Measurements from ENCODE around the gene SRRT.

SRRT gene

GRCh38 chr7:100880645-100881044 lies 5.7 kb downstream of the SRRT start:
- DNase-seq (ENCODE audit: low spot score) = no peak

GRCh38 chr7:100881136-100881535 lies 6.2 kb downstream of the SRRT start:
- no peak for DNase-seq (ENCODE audit: low spot score)

DNA sequence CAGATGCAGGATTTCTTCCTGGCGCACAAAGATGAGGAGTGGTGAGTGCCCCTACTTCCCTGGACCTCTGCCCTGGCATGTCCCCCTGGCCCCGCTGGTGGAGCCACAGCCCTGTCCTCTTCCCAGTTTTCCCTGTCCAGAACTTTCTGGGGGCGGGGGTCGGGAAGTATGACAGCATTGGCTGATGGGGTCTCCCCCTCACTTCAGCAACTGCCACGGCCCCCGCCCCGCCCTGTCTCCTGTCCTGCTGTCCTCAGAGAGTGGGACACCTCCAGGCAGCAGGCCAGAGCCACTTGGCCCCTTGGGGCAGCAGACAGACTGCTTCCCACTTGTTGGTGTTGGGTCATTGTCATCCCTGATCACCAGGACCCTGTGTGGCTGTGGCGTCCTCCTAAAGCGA lies 7.3 kb downstream of the SRRT start:
- no peak for DNase-seq (ENCODE audit: low spot score)

GRCh38 chr7:100882785-100883526 lies 8.1 kb downstream of the SRRT start:
- no peak for DNase-seq (ENCODE audit: low spot score)

GRCh38 chr7:100884736-100885439 lies 10.0 kb downstream of the SRRT start:
- no peak for DNase-seq (ENCODE audit: low spot score)

DNA sequence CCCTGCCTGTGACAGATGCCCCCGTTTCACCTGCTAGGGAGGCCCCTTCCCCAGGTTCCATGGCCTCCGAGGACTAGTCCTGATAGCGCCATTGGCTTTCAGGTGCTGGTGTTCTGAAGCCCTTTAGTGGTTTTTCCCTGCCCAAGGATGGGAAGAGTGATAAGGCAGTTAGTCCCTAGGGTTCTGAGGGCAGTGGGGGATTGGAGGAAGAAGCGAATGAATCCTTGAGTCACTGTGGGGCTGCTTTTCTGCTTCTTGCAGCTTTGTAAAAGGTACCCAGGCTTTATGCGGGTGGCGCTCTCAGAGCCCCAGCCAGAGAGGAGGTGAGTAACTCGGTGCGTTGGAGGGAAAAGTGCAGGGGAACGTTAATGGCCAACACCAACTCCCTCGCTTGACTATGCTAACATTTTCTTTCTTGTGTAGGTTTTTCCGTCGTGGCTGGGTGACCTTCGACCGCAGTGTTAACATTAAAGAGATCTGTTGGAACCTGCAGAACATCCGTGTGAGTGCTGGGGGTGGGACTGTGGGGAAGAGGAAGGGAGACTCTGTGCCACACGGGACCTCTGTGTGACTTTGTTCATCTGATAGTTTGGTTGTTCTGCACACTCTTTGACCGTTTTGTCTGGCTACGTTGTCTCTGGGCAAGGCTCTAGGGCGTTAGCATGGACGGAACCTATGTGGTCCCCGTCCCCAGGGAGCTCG lies 10.7 kb downstream of the SRRT start:
- no peak for DNase-seq (ENCODE audit: low spot score)

DNA sequence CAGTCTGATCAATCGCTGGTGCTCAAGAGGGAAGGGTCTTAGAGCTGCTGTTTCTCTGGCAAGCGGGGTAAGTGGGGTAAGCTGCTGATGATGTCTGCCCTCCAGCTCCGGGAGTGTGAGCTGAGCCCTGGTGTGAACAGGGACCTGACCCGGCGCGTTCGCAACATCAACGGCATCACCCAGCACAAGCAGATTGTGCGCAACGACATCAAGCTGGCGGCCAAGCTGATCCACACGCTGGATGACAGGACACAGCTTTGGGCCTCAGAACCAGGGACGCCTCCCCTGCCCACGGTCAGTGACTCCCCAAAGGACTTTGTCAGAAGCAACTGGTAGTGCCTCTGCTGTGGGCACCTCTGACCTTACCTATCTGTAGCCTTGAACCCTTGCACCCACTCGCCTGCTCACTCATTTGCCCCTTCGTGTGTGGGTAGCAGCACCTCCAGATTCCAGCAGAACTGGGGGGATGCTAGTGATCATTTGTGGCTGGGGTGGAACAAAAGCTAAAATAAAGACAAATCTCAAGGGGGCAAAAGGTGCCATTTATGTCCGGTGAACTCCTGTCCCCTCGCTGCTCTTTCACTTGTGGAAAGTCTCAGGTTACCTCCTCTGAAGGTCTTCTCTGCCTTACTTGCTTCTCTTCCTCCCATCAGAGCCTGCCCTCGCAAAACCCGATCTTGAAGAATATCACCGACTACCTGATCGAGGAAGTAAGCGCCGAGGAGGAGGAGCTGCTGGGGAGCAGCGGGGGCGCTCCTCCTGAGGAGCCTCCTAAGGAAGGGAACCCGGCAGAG lies 11.4 kb downstream of the SRRT start:
- peak; percentile 16 for DNase-seq (ENCODE audit: low spot score)

DNA sequence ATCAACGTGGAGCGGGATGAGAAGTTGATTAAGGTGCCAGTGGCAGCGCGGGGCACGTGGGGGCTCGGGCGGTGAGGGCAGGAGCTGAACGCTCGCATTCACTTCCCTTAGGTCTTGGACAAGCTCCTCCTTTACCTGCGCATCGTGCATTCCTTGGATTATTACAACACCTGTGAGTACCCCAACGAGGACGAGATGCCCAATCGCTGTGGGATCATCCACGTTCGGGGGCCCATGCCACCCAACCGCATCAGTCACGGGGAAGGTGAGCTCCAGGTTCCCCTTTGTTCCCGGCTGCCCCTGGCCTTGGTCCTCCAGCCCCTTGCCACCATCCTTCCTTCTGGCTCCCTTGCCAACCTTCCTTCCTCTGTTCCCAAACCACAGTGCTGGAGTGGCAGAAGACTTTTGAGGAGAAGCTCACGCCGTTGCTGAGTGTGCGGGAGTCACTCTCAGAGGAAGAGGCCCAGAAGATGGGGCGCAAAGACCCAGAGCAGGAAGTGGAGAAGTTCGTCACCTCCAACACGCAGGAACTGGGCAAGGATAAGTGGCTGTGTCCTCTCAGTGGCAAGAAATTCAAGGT lies 12.1 kb downstream of the SRRT start:
- DNase-seq (ENCODE audit: low spot score) = no peak

DNA sequence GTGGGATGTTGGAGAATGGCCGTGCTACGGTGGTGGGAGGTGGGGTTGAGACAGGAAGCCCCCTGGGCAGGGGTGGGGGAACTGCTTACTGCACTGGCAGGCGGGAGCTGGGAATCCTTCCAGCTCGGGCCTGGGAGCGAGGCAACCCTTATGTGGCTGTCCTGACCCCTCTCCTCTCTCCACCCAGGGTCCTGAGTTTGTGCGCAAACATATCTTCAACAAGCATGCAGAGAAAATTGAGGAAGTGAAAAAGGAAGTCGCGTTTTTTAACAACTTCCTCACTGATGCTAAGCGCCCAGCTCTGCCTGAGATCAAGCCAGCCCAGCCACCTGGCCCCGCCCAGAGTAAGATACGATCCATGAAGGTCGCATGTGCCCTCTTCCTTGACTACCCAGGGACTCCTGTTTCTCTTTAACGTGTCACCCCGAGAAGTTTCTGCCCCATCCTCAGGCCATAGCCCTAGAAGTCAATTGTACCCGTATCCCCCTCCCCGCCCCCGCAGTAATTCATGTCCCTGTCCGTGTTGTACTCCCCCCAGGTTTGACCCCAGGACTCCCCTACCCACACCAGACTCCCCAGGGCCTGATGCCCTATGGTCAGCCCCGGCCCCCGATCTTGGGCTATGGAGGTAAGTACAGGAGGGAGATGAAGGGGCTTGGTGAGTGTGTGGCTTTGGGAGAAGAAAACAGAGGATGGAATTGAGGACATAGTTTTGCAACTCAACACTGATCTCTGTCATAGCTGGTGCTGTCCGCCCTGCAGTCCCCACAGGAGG lies 12.8 kb downstream of the SRRT start:
- DNase-seq (ENCODE audit: low spot score) = no peak

GRCh38 chr7:100888291-100888987 lies 13.5 kb downstream of the SRRT start:
- peak; percentile 43 for DNase-seq (ENCODE audit: low spot score)

- DNase-seq (ENCODE audit: low spot score) = no peak
Observed at GRCh38 chr7:100888988-100889750, 14.3 kb downstream of the SRRT start, which contains the start of gene UFSP1. UFSP1 (minus strand) TSS chr7:100889715; CDS start chr7:100889271, 444 bp downstream.

DNA sequence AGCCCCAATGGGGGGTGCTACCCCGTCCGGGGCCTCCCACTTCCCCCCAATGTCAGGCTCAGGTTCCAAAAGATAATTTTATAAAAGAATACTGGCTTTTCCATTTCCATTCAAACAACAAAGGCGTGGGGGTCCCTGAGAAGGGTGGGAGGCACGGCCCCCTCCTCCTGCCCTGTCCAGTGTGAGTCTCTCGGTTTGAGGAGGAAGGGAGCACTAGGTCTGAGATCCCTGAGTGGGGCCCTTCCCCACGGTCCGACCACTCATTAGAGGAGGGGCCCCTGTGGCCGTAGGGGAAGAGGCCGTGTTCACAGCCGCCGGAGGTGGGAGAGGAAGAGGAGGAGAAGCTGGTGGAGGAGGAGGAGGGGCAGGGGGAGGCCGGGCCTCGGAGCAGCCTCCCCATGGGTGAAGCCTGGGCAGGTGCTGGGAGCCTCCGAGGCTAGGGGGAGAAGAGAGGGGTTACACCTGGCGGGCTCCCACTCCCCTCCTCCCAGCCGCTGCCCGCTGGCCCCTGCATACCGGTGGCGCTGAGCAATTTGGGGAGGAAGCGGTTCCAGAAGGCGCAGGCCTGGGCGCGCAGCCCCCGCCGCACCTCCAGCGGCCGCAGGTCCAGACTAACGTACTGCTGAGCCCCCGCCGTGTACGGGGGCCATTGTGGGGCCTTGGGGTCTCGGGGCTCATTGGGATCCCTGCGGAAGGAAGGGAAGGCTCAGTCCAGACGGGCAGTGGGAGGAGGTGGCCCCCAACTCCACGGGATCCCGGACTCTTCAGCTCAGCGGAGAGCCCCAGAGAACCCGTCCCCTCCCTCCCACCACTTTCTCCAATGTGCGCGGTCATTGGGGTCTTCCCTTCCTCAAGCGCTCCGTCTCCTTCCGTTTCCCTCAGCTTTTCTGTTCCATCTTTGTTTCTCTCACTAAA lies 16.0 kb downstream of the SRRT start:
- DNase-seq (ENCODE audit: low spot score) = no peak

DNA sequence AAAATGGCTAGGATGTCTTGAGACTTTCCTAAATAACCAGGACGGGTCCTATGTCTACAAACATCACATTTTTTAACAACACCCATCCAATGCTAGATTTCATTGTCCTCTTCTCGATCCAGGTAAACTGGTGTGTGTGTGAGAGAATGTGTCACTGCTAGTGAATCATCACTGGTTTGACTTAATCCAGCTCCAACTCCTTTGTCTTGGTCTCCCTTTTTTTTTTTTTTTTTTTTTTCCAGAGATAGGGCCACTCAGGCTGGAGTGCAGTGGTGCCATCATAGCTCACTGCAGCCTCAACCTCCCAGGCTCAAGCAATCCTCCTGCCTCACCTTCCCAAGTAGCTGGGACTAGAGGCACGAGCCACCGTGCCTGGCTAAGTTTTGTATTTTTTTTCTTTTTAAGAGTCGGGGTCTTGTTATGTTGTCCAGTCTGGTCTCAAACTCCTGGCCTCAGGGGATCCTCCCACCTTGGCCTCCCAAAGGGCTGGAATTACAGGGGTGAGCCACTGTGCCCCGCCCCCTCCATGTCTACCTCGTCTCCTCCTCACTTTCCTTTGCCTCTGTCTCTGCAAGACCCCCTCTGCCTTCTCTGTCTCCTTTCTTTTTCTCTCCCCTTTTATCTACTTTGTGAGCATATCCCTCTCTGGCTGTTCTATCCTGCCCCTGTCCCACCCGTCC lies 16.8 kb downstream of the SRRT start:
- no peak for DNase-seq (ENCODE audit: low spot score)

DNA sequence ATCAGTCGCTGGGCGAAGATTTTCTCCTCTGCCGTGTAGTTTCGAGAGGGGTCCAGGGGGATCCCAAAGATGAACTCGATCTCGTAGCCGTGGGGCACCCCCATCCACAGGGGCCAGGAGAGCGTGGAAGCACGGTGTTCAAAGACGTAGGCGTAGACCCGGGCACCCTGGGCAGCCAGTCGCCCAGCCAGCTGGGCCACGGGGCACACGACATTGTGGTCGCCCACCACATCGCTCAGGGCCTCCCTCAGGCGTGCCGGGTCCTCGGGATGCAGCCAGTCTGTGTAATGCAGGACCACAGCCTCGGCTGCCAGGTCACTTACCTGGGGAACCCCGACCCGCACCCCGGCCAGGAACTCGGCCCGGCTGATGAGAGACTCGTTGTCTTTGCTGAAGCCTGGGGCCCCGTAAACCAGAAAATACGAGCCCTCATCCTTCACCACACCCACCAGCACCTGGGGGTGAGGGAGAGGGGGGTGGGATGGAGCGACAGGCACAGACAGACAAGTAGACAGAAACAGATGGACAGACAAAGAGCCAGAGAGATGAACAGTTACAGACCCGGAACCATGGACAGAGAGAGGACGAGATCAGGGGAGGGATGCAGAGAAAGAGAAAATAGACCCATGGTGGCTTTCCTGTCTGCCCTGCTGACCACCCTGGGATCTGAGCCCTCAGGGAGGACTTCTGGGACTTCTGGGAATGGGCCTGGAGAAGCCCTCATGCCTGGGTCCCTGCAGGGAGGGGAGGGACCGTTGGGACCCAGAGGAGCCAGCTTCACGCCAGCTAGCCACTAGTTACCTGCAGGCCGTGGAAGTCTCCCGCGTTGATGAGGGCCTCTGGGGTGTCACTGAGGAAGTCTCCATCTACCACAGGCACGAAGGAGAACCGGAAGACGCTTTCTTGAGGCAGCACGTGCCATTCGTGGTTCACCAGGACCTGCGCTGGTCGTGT lies 17.7 kb downstream of the SRRT start:
- no peak for DNase-seq (ENCODE audit: low spot score)

DNA sequence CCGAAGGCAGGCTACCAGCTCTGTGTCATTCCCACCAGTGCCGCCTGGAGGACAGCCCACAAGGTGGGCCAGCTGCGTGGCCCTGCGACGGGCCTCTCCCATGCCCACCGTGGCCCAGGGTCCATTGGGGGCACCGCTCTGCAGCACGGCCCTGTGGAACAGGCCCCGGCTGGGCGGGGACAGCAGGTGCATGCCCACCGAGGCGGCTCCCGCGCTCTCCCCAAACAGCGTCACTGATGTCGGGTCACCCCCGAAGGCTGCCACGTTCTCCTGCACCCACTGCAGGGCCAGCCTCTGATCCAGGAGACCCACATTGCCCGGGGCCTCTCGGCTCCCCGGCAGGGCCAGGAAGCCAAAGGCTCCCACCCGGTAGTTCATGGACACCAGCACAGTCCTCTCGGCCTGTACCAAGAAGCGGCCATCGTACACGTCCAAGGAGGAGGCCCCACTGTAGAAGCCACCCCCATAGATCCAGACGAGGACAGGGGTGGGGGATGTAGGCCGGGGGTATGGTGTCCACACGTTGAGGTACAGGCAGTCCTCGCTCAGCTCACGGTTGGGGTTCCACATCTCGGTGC lies 18.5 kb downstream of the SRRT start:
- no peak for DNase-seq (ENCODE audit: low spot score)
